Heart left ventricle (tissue), 13 donors: Measurements from ENCODE around the gene SCN3B.

Source experiments
- POLR2A ChIP-seq, 2 donors: fragments of 450-650 bp; IDR thresholded peaks; one replicate each; pipeline ENCODE4 v1.6.1; 2017; ENCODE audit warnings: antibody characterized with exemption in 2 of 2, mild to moderate bottlenecking in 2 of 2, moderate library complexity in 2 of 2
- TF ChIP-seq, protein P1 (sequence below), 12 donors: fragments of 200-600 bp; sonication (generic) in 4 of 12; IDR thresholded peaks; one replicate each; pipeline versions ENCODE4 v1.5.0 to v1.8.0; 2018 to 2022; ENCODE audit warnings: antibody characterized with exemption in 12 of 12, mild to moderate bottlenecking in 5 of 12
- donor health status: ischemic (EF 13 %, LVEDD 7.1; RV severe dilation, severe dysfunction).
- donor health status: DM: no; HTN: yes; CAD: no.
- donor health status: DM: no; HTN: no; CAD: no.
- donor health status: ischemic (EF 25% LVEDD 6.9; RV normal size, moderate dysfunction).
- donor health status: ischemic (EF 25% LVEDD 5.7; RV mildly dilated, moderate dysfunction).
- donor health status: ischemic (EF 35%, LVEDD 5.7; RV mildly dilated, moderate dysfunction).
- donor health status: nonischemic (EF 11% LVEDD 7.7; RV severe dilation, severe dysfunction).
- donor health status: DM: yes; HTN: yes; CAD: no.
- donor health status: PGD.
- donor health status: ischemic (EF 29% LVEDD 5.4; RV normal size, mild dysfunction).
- donor health status: nonischemic (EF 23%, LVEDD 6.1; RV moderate dilation, normal function).

DNA sequence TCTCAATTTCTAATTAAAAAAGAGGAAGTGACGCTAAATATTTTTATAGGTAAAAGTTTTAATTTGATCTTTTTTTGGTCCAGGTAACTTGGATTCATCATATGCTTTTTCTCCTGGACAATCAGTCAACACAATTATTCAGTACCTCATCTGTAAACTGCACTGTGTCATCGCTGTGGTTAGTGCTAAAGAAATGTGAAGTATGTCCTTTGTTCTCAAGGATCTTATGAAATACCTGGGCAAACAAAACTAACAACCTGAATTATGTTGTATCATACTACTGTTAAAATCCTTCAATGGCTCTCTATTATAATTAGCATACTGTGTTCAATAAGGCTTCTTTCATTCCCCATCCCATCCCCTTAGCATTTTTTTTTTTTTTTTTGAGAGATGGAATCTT lies 19.9 kb upstream of the SCN3B start:
- TF ChIP-seq, protein P1, sequence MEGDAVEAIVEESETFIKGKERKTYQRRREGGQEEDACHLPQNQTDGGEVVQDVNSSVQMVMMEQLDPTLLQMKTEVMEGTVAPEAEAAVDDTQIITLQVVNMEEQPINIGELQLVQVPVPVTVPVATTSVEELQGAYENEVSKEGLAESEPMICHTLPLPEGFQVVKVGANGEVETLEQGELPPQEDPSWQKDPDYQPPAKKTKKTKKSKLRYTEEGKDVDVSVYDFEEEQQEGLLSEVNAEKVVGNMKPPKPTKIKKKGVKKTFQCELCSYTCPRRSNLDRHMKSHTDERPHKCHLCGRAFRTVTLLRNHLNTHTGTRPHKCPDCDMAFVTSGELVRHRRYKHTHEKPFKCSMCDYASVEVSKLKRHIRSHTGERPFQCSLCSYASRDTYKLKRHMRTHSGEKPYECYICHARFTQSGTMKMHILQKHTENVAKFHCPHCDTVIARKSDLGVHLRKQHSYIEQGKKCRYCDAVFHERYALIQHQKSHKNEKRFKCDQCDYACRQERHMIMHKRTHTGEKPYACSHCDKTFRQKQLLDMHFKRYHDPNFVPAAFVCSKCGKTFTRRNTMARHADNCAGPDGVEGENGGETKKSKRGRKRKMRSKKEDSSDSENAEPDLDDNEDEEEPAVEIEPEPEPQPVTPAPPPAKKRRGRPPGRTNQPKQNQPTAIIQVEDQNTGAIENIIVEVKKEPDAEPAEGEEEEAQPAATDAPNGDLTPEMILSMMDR (IDR thresholded peaks at IDR 0.05) = no peak
- no peak for TF ChIP-seq POLR2A (IDR thresholded peaks at IDR 0.05)
